Measurements from ENCODE around the gene PHF20. TPM values are rescaled to one million over a fixed set of nuclear protein-coding genes. Genes with fewer than 3 reads are reported as not detected.

The PHF20 gene
- total and polyA plus RNA-seq, 2 donors (not counting 3 experiments of a cell fraction or from before 2014, with no cell fraction given) = 25.0 to 45.8 TPM

DNA sequence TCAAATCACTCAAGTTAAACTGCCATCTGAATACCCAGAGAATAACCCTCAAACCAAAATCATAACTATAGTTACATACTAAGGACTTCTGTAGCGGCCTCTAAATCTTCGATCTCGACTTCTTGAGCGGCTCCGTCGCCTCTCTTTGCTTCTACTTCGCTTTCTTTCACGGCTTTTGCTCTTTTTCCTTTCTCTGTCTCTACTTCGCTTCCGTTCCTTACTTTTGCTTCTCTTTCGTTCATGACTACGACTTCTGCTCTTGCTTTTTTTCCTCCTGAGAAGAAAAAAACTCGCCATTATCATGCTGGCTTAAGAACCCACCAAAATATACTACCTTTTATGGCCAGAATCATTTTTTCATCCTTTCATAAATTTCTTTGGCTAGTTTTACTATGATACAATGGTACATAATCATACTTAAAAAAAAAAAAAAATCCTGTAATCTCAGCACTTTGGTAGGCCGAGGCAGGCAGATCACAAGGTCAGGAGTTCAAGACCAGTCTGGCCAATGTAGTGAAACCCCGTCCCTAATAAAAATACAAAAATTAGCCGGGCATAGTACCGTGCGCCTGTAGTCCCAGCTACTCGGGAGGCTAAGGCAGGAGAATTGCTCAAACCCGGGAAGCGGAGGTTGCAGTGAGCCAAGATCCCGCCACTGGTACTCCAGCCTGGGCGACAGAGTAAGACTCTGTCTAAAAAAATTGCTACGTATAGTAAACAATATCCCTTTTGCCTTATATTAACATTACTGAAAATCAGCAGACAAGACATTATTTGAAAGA lies 39.8 kb upstream of the PHF20 start:
- DNase-seq (ENCODE audit: low read depth, low spot score) = no peak
- Histone ChIP-seq H3K9ac (replicated peaks; ENCODE audit: extremely low read depth, insufficient read depth, low read length) (no peak overlapping the region), H3K4me1 (ENCODE audit: control insufficient read depth, extremely low read depth, insufficient read depth, low read length) (peaks cover 12% of the 10 kb centered on the region), H2AFZ (ENCODE audit: low read depth, low read length) (no peak overlapping the region), H3K9me1 (replicated peaks; ENCODE audit: control insufficient read depth, extremely low read depth, insufficient read depth, low read length) (no peaks in the 10 kb centered on the region), H3K4me3 (replicated peaks in 1 of 3; ENCODE audit: insufficient read depth in 1 of 3, low read depth in 1 of 3, low read length in 3 of 3) (no peak overlapping the region), H3K36me3 (ENCODE audit: control insufficient read depth in 2 of 2, extremely low read depth in 1 of 2, insufficient read depth in 2 of 2, low read length in 2 of 2) (peaks cover 34 to 58% of the 10 kb centered on the region in 2 experiments), H3K27me3 (ENCODE audit: control insufficient read depth in 2 of 2, insufficient read depth in 2 of 2, low read length in 2 of 2) (no peaks in the 10 kb centered on the region), H3K4me2 (ENCODE audit: insufficient read depth, low read length) (no peak overlapping the region), H4K20me1 (replicated peaks; ENCODE audit: control insufficient read depth, extremely low read depth, insufficient read depth, low read length) (peaks cover 39% of the 10 kb centered on the region), H3K9me3 (replicated peaks; ENCODE audit: control insufficient read depth, insufficient read depth, low read length) (no peaks in the 10 kb centered on the region), H3K79me2 (ENCODE audit: control insufficient read depth, insufficient read depth, low read length) (peaks cover 89% of the 10 kb centered on the region), H3K27ac (ENCODE audit: insufficient read depth, low read depth, low read length) (no peak overlapping the region)
- dilution Hi-C loops (cut with MboI; ENCODE audit: extremely low pct_ligation_motif_present, low sequenced_read_pairs) (no loop called here), intact Hi-C loops (cut with micrococcal nuclease) (loop anchor here (5.0 kb wide), 1 partner anchor 40 kb away; the partner anchor contains the start of gene PHF20)
- no TSS peak for BruUV-seq (replicated peaks)
- no peak for FAIRE-seq
- TF ChIP-seq, protein P1, sequence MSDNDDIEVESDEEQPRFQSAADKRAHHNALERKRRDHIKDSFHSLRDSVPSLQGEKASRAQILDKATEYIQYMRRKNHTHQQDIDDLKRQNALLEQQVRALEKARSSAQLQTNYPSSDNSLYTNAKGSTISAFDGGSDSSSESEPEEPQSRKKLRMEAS (IDR thresholded peaks at IDR 0.05; ENCODE audit: insufficient read depth, insufficient read length) = no peak
- no peak for TF ChIP-seq JUN (IDR thresholded peaks at IDR 0.05; ENCODE audit: borderline replicate concordance, insufficient read depth, insufficient read length, low read depth)
- no peak for TF ChIP-seq POLR2AphosphoS5 (IDR thresholded peaks at IDR 0.05; ENCODE audit: insufficient read depth, low read depth, low read length)
- TF ChIP-seq EZH2 (IDR thresholded peaks at IDR 0.05; ENCODE audit: borderline replicate concordance, low read depth, low read length, severe bottlenecking) = no peak
- TF ChIP-seq GATA2 (IDR thresholded peaks at IDR 0.05; ENCODE audit: insufficient read depth, insufficient read length, low read depth, low read length) = no peak
- TF ChIP-seq POLR2A (IDR thresholded peaks at IDR 0.05; ENCODE audit: low read depth, low read length) = no peak
- TF ChIP-seq, protein P2, sequence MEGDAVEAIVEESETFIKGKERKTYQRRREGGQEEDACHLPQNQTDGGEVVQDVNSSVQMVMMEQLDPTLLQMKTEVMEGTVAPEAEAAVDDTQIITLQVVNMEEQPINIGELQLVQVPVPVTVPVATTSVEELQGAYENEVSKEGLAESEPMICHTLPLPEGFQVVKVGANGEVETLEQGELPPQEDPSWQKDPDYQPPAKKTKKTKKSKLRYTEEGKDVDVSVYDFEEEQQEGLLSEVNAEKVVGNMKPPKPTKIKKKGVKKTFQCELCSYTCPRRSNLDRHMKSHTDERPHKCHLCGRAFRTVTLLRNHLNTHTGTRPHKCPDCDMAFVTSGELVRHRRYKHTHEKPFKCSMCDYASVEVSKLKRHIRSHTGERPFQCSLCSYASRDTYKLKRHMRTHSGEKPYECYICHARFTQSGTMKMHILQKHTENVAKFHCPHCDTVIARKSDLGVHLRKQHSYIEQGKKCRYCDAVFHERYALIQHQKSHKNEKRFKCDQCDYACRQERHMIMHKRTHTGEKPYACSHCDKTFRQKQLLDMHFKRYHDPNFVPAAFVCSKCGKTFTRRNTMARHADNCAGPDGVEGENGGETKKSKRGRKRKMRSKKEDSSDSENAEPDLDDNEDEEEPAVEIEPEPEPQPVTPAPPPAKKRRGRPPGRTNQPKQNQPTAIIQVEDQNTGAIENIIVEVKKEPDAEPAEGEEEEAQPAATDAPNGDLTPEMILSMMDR (IDR thresholded peaks at IDR 0.05; ENCODE audit: extremely low read depth in 1 of 2, insufficient read depth in 1 of 2, low read depth in 1 of 2, low read length in 2 of 2) = no peak
- TF ChIP-seq MYC (IDR thresholded peaks at IDR 0.05; ENCODE audit: low read depth, low read length) = no peak
- TF ChIP-seq FOS (IDR thresholded peaks at IDR 0.05; ENCODE audit: borderline replicate concordance, insufficient read depth, low read length) = no peak
- ChIA-PET POLR2A (interaction anchor here (1.1 to 1.4 kb wide), 2 partner anchors 10 to 13 kb away, joined by 3 to 6 read pairs; partner anchors contain the start of gene RBM39), CTCF (interaction anchor here (0.9 to 1.5 kb wide), 3 partner anchors 7 to 37 kb away, joined by 3 to 5 read pairs (median 3); partner anchors contain the start of gene RBM39)
